Aorta (tissue), 5 donors: ENCODE measurements around the gene RGS16. TPM values are rescaled to one million over a fixed set of nuclear protein-coding genes. Genes with fewer than 3 reads are reported as not detected.

Experiments used
- ATAC-seq: fragments of 200-7000 bp; cut with Tn5 transposase; one replicate; pipeline ENCODE4 v1.9.1; 2022; ENCODE audit warnings: moderate library complexity; ENCODE audit not compliant: low FRiP score
- DNase-seq, 2 donors: peaks; one replicate each; pipeline ENCODE4 v3.0.0-alpha.2; 2020
- H3K27ac ChIP-seq, 2 donors: one replicate each; pipeline ENCODE4 v1.5.1; 2013; ENCODE audit warnings: low read length in 2 of 2, mild to moderate bottlenecking in 2 of 2, moderate library complexity in 2 of 2, control low read depth in 1 of 2, inconsistent platforms in 1 of 2, low read depth in 1 of 2
- H3K27me3 ChIP-seq, 2 donors: one replicate each; pipeline ENCODE4 v1.6.1; 2013; ENCODE audit warnings: control low read depth in 1 of 2, low read length in 1 of 2, mild to moderate bottlenecking in 1 of 2, moderate library complexity in 1 of 2; ENCODE audit not compliant: insufficient read depth in 2 of 2, control insufficient read depth in 1 of 2
- H3K36me3 ChIP-seq, 2 donors: one replicate each; pipeline ENCODE4 v1.6.1; 2013; ENCODE audit warnings: control low read depth in 1 of 2, low read length in 1 of 2, mild to moderate bottlenecking in 1 of 2; ENCODE audit not compliant: insufficient read depth in 2 of 2, control insufficient read depth in 1 of 2
- H3K4me1 ChIP-seq, 2 donors: one replicate each; pipeline ENCODE4 v1.6.1; 2013; ENCODE audit warnings: low read length in 2 of 2, control low read depth in 1 of 2, mild to moderate bottlenecking in 1 of 2, moderate library complexity in 1 of 2; ENCODE audit not compliant: insufficient read depth in 2 of 2, control insufficient read depth in 1 of 2
- H3K4me3 ChIP-seq, 2 donors: one replicate each; pipeline ENCODE4 v1.5.1; 2013; ENCODE audit warnings: low read length in 2 of 2, control low read depth in 1 of 2, mild to moderate bottlenecking in 1 of 2
- H3K9me3 ChIP-seq: one replicate; pipeline ENCODE4 v1.6.1; 2013; ENCODE audit warnings: mild to moderate bottlenecking, low read length; ENCODE audit not compliant: control insufficient read depth
- intact Hi-C, 2 donors: fragments of 100-400 bp; cut with DNase I; formaldehyde crosslinking; loops; one replicate each; pipeline versions ENCODE4 v1.14.2 to v1.15.0; 2022
- polyA plus RNA-seq, 2 donors: library from polyadenylated mRNA; stranded (reverse); fragments of 200-250 nt; gene quantifications; one replicate each; pipeline ENCODE4 v1.2.3, GENCODE V29; 2013
- total RNA-seq, 2 donors: library from RNA; stranded (reverse); fragmentation: NEBNext Ultra II Directional; extraction: Animal tissue kit (Norgen Biotek cat#: 25700); gene quantifications; one replicate each; pipeline ENCODE4 v1.2.1, GENCODE V29; 2021
- donor health status: healthy with polysubstance abuse.
- donor health status: Bipolar disorder and iron deficiency.
- donor health status: DM: no; HTN: no; CAD: no.
- donor health status: DM: no; HTN: no; CAD: no.
- donor health status: DM: yes; HTN: yes; CAD: no.

Gene RGS16
- total and polyA plus RNA-seq, 4 donors = 0.50 to 20.9 (median 8.1) TPM

- DNase-seq = no peak
- no peaks in the 10 kb centered on the region for H3K4me1 ChIP-seq
- no peaks in the 10 kb centered on the region for H3K36me3 ChIP-seq
- no peak overlapping the region for H3K27ac ChIP-seq
- peaks cover 3% of the 10 kb centered on the region for H3K9me3 ChIP-seq
- H3K4me3 ChIP-seq = no peak overlapping the region
- intact Hi-C loops = no loop called here
- no peaks in the 10 kb centered on the region for H3K27me3 ChIP-seq
- no peak for ATAC-seq
Observed at GRCh38 chr1:182549346-182549745, 54.8 kb downstream of the RGS16 start.

Other genes with a start within 250 kb of the RGS16 start
- gene GLUL, start 212.6 kb downstream of the RGS16 start, total RNA-seq = 100 to 1,000 TPM; 421 to 549 TPM
- 100 to 1,000 TPM; 144 to 222 TPM for gene GLUL, start 212.6 kb downstream of the RGS16 start, polyA plus RNA-seq
- gene TEDDM1, start 203.7 kb downstream of the RGS16 start, total RNA-seq = not detected
- not detected for gene TEDDM1, start 203.7 kb downstream of the RGS16 start, polyA plus RNA-seq
- gene RGSL1, start 154.2 kb downstream of the RGS16 start, total RNA-seq = not detected
- not detected for gene RGSL1, start 154.2 kb downstream of the RGS16 start, polyA plus RNA-seq
- gene RNASEL, start 15.1 kb downstream of the RGS16 start, total RNA-seq = 10 to 100 TPM in 1 of 2 donors, 1 to 10 TPM in 1; 6.8 to 13.9 TPM
- 1 to 10 TPM; 3.9 to 6.9 TPM for gene RNASEL, start 15.1 kb downstream of the RGS16 start, polyA plus RNA-seq
- gene RGS8, start 80.2 kb upstream of the RGS16 start, total RNA-seq = under 1 TPM in 1 of 2 donors, not detected in 1; 0.10 TPM
- not detected for gene RGS8, start 80.2 kb upstream of the RGS16 start, polyA plus RNA-seq
- gene NPL, start 185.4 kb upstream of the RGS16 start, total RNA-seq = 10 to 100 TPM; 16.1 to 36.6 TPM
- 10 to 100 TPM in 1 of 2 donors, 1 to 10 TPM in 1; 4.8 to 14.8 TPM for gene NPL, start 185.4 kb upstream of the RGS16 start, polyA plus RNA-seq
- 10 to 100 TPM; 91.5 to 95.9 TPM for gene DHX9, start 235.0 kb upstream of the RGS16 start, total RNA-seq
- gene DHX9, start 235.0 kb upstream of the RGS16 start, polyA plus RNA-seq = 10 to 100 TPM; 32.2 to 53.8 TPM